ENCODE data around the gene PCDHA12.

Gene PCDHA12

DNA sequence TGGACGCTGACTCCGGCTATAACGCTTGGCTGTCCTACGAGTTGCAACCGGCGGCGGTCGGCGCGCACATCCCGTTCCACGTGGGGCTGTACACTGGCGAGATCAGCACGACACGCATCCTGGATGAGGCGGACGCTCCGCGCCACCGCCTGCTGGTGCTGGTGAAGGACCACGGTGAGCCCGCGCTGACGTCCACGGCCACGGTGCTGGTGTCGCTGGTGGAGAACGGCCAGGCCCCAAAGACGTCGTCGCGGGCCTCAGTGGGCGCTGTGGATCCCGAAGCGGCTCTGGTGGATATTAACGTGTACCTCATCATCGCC is 2.1 kb downstream of the PCDHA12 start:
- H3K36me3 ChIP-seq (ENCODE audit: insufficient read depth, low read length): peaks cover 23% of the 10 kb centered on the region
- no peaks in the 10 kb centered on the region for H3K27me3 ChIP-seq (ENCODE audit: insufficient read depth, low read length)
- H3K4me1 ChIP-seq (ENCODE audit: insufficient read depth, low read length): no peaks in the 10 kb centered on the region
- peaks cover 28% of the 10 kb centered on the region for H3K9me3 ChIP-seq (ENCODE audit: low read length)
- no peak overlapping the region for H2AFZ ChIP-seq (ENCODE audit: low read depth, low read length)
- H3K4me3 ChIP-seq (ENCODE audit: low read length): no peak overlapping the region

- Histone ChIP-seq H3K36me3 (ENCODE audit: insufficient read depth, low read length) (peaks cover 23% of the 10 kb centered on the region), H3K27me3 (ENCODE audit: insufficient read depth, low read length) (no peaks in the 10 kb centered on the region), H3K4me1 (ENCODE audit: insufficient read depth, low read length) (no peaks in the 10 kb centered on the region), H2AFZ (ENCODE audit: low read depth, low read length) (no peak within 1 kb of the TSS), H3K9me3 (ENCODE audit: low read length) (peaks cover 37% of the 10 kb centered on the region), H3K4me3 (ENCODE audit: low read length) (peak within 1 kb of the TSS; percentile 27)
Measured at GRCh38 chr5:140881889-140882590, 6.9 kb downstream of the PCDHA12 start, which contains the start of gene PCDHA13. Gene PCDHA13, plus strand, starts transcription at chr5:140882124. Its CDS starts 145 bp downstream, at chr5:140882269.

GRCh38 chr5:140882591-140882899 is 7.4 kb downstream of the PCDHA12 start:
- H3K36me3 ChIP-seq (ENCODE audit: insufficient read depth, low read length): peaks cover 18% of the 10 kb centered on the region
- H2AFZ ChIP-seq (ENCODE audit: low read depth, low read length): no peak overlapping the region
- H3K4me3 ChIP-seq (ENCODE audit: low read length): peak overlapping the region; percentile 27
- H3K27me3 ChIP-seq (ENCODE audit: insufficient read depth, low read length): no peaks in the 10 kb centered on the region
- H3K4me1 ChIP-seq (ENCODE audit: insufficient read depth, low read length): no peaks in the 10 kb centered on the region
- H3K9me3 ChIP-seq (ENCODE audit: low read length): peaks cover 32% of the 10 kb centered on the region

DNA sequence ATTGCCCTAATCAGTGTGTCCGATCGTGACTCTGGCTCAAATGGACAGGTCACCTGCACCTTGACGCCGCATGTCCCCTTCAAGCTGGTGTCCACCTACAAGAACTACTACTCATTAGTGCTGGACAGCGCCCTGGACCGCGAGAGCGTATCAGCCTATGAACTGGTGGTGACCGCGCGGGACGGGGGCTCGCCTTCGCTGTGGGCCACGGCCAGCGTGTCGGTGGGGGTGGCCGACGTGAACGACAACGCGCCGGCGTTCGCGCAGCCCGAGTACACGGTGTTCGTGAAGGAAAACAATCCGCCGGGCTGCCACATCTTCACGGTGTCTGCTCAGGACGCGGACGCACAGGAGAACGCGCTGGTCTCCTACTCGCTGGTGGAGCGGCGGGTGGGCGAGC is 8.3 kb downstream of the PCDHA12 start:
- Histone ChIP-seq H3K27me3 (ENCODE audit: insufficient read depth, low read length) (no peaks in the 10 kb centered on the region), H3K4me3 (ENCODE audit: low read length) (no peak overlapping the region), H3K36me3 (ENCODE audit: insufficient read depth, low read length) (peaks cover 13% of the 10 kb centered on the region), H2AFZ (ENCODE audit: low read depth, low read length) (no peak overlapping the region), H3K4me1 (ENCODE audit: insufficient read depth, low read length) (no peaks in the 10 kb centered on the region), H3K9me3 (ENCODE audit: low read length) (peaks cover 29% of the 10 kb centered on the region)

GRCh38 chr5:140883927-140884697 is 9.0 kb downstream of the PCDHA12 start:
- Histone ChIP-seq H3K9me3 (ENCODE audit: low read length) (peaks cover 29% of the 10 kb centered on the region), H3K36me3 (ENCODE audit: insufficient read depth, low read length) (peaks cover 13% of the 10 kb centered on the region), H2AFZ (ENCODE audit: low read depth, low read length) (no peak overlapping the region), H3K27me3 (ENCODE audit: insufficient read depth, low read length) (no peaks in the 10 kb centered on the region), H3K4me1 (ENCODE audit: insufficient read depth, low read length) (no peaks in the 10 kb centered on the region), H3K4me3 (ENCODE audit: low read length) (no peak overlapping the region)

DNA sequence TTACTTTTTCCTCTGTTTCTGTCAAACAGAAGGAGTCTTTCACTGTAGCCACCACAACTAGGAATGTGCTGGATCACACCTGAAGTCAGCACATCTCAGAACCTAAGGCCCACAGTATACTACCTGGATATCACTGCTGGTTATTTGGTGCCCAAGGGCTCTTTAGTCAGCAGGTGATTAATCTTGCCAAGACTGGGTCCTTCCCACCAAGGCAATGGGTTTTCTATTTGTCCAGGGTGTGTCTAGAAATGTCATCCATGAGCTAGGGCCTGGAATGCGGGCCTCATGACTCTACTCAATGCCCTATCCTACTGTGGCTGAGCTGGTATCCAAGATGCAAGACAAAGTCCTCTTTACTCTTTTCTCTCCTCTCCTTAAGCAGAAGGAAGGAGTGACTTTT is 41.2 kb downstream of the PCDHA12 start:
- Histone ChIP-seq H3K4me1 (ENCODE audit: insufficient read depth, low read length) (no peaks in the 10 kb centered on the region), H3K9me3 (ENCODE audit: low read length) (peaks cover 3% of the 10 kb centered on the region), H2AFZ (ENCODE audit: low read depth, low read length) (no peak overlapping the region), H3K36me3 (ENCODE audit: insufficient read depth, low read length) (no peaks in the 10 kb centered on the region), H3K27me3 (ENCODE audit: insufficient read depth, low read length) (no peaks in the 10 kb centered on the region), H3K4me3 (ENCODE audit: low read length) (no peak overlapping the region)

- Histone ChIP-seq H3K4me3 (ENCODE audit: low read length) (no peak overlapping the region), H3K27me3 (ENCODE audit: insufficient read depth, low read length) (no peaks in the 10 kb centered on the region)
Measured at GRCh38 chr5:140923601-140924000, 48.5 kb downstream of the PCDHA12 start.

GRCh38 chr5:140925806-140926442 is 50.8 kb downstream of the PCDHA12 start, which contains the start of gene PCDHAC1:
Gene PCDHAC1, plus strand, starts transcription at chr5:140926299. Its CDS starts 594 bp downstream, at chr5:140926893.
- no peaks in the 10 kb centered on the region for H3K27me3 ChIP-seq (ENCODE audit: insufficient read depth, low read length)
- H3K4me1 ChIP-seq (ENCODE audit: insufficient read depth, low read length): peaks cover 4% of the 10 kb centered on the region

More at GRCh38 chr5:140923601-140924000, 48.5 kb downstream of the PCDHA12 start:
- no peaks in the 10 kb centered on the region for H3K36me3 ChIP-seq (ENCODE audit: insufficient read depth, low read length)
- no peak overlapping the region for H2AFZ ChIP-seq (ENCODE audit: low read depth, low read length)
- H3K4me1 ChIP-seq (ENCODE audit: insufficient read depth, low read length): peaks cover 4% of the 10 kb centered on the region
- peaks cover 3% of the 10 kb centered on the region for H3K9me3 ChIP-seq (ENCODE audit: low read length)

GRCh38 chr5:140926443-140927227 is 51.5 kb downstream of the PCDHA12 start:
- no peaks in the 10 kb centered on the region for H3K36me3 ChIP-seq (ENCODE audit: insufficient read depth, low read length)
- H2AFZ ChIP-seq (ENCODE audit: low read depth, low read length): peak overlapping the region; percentile 33
- no peaks in the 10 kb centered on the region for H3K27me3 ChIP-seq (ENCODE audit: insufficient read depth, low read length)
- H3K9me3 ChIP-seq (ENCODE audit: low read length): peaks cover 3% of the 10 kb centered on the region
- peak overlapping the region; percentile 55 for H3K4me3 ChIP-seq (ENCODE audit: low read length)
- H3K4me1 ChIP-seq (ENCODE audit: insufficient read depth, low read length): peaks cover 4% of the 10 kb centered on the region

More at GRCh38 chr5:140925806-140926442, 50.8 kb downstream of the PCDHA12 start, which contains the start of gene PCDHAC1:
- Histone ChIP-seq H2AFZ (ENCODE audit: low read depth, low read length) (peak within 1 kb of the TSS; percentile 33), H3K9me3 (ENCODE audit: low read length) (peaks cover 3% of the 10 kb centered on the region), H3K4me3 (ENCODE audit: low read length) (peak within 1 kb of the TSS; percentile 55), H3K36me3 (ENCODE audit: insufficient read depth, low read length) (no peaks in the 10 kb centered on the region)

DNA sequence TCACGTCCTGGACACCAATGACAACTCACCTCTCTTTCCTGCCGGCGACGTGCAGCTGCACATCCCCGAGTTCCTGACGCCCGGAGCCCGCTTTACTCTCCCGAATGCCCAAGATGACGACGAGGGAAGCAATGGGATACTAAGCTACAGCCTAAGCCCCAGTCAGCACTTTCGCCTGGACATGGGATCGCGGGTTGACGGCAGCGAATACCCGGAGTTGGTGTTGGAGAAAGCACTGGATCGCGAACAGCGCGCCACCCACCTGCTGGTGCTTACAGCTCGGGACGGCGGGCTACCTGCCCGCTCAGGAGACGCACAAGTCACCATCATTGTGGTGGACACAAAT is 52.1 kb downstream of the PCDHA12 start:
- H2AFZ ChIP-seq (ENCODE audit: low read depth, low read length): no peak overlapping the region
- peaks cover 4% of the 10 kb centered on the region for H3K4me1 ChIP-seq (ENCODE audit: insufficient read depth, low read length)
- no peaks in the 10 kb centered on the region for H3K36me3 ChIP-seq (ENCODE audit: insufficient read depth, low read length)
- H3K27me3 ChIP-seq (ENCODE audit: insufficient read depth, low read length): no peaks in the 10 kb centered on the region
- H3K4me3 ChIP-seq (ENCODE audit: low read length): peak overlapping the region; percentile 55
- H3K9me3 ChIP-seq (ENCODE audit: low read length): peaks cover 3% of the 10 kb centered on the region
